Subcutaneous adipose tissue (tissue), 4 donors: Measurements from ENCODE around the gene RELT. TPM values are rescaled to one million over a fixed set of nuclear protein-coding genes. Genes with fewer than 3 reads are reported as not detected.

ENCODE experiments used
- CTCF ChIP-seq: fragments of 450-650 bp; IDR thresholded peaks from one replicate; pipeline ENCODE4 v1.5.1; 2016; ENCODE audit warnings: low read depth, mild to moderate bottlenecking, control low read depth, antibody characterized with exemption, moderate library complexity
- total RNA-seq, 4 donors: library from RNA; depleted of rRNA; stranded (reverse); fragments of >200 nt; gene quantifications; one replicate each; pipeline ENCODE4 v1.1.0, GENCODE V29; 2016

Gene RELT
- total RNA-seq, 4 donors from 2014 or later, result 3.1 to 5.1 (median 4.0) TPM

GRCh38 chr11:73359930-73360742 lies 16.1 kb upstream of the RELT start:
- no peak for TF ChIP-seq CTCF

- TF ChIP-seq CTCF, result no peak
These were observed 15.3 kb upstream of the RELT start for GRCh38 chr11:73360743-73361369.

- no peak for TF ChIP-seq CTCF
These were observed 14.0 kb upstream of the RELT start for GRCh38 chr11:73361953-73362776.

- TF ChIP-seq CTCF, result no peak
These were observed 13.1 kb upstream of the RELT start for GRCh38 chr11:73363147-73363546.

GRCh38 chr11:73365352-73366264 lies 10.6 kb upstream of the RELT start:
- no peak for TF ChIP-seq CTCF

- TF ChIP-seq CTCF, result no peak
These were observed 10.0 kb upstream of the RELT start for GRCh38 chr11:73366265-73366610.
